ENCODE results near the gene EIF2S3B.

EIF2S3B gene

DNA sequence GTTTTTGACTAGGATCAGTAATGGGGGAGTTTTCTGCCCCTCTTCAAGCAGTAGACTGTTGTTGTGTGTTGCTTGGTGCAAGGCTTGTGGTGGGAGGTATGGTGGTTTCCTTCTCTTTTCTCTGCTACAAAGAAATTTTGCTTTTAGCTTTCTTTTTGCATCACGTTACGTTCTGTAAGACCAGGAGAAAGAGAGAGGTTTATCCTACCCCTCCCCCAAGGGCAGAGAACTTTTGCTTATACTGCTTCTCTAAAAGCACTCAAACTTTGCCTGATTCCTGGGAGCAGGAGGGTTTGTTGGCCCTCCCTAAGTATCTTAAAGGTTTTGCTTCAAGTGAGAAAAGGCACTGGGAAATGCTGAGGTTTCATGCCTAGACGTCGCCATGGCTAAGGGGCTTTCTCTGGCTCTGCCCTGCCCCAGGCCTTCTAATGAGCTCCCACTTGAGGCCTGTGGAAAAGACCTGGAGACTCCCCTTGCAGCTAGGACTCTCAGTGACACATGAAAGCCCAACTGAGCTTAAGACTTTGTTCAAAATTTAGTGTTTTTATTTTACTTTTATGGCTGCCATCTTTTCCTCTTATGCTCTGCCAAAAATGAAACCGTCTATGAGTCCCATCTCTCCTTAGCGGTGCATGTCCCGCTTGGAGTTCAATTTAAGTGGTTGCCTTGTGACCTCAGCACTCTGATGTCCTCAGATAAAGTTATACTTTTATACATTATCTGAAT is 49.2 kb downstream of the EIF2S3B start:
- no peak for DNase-seq

DNA sequence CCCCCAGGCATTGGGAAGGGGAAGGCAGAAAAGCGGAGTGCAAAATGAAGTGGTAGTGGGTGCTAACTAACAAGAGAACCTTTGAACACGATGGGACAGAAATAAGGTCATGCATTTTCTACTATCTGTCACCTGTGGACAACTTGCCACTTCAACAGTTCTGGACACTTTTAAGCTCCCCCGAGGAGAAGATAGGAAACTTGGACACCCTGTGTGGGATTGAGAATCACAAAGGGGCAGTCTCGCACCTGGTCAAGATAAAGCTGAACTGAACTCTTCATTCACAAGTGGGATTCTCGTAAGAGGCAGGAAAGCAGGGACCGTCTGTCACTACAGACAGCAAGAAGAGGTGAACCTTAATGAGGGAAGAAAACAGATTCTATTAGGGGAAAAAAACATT is 51.6 kb downstream of the EIF2S3B start:
- DNase-seq, result no peak

DNA sequence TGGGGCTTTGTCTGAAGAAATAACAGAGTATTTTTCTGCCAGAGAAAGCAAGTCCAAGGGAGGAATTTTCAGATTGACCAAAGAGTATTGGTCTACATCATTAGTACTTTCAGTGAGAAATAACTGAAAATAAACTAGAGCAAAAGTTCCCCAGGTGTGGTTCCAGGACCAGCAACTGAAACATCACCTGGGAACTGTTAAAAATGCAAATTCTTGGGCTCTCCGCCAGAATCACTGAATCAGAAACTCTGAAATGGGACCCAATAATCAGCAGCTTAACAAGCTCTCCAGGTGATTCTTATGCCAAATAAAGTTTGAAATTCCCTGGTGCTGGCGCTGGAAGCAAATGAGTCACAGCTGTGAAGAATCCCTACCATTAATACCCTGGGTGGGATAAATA is 52.1 kb downstream of the EIF2S3B start:
- DNase-seq, result no peak
